DMS153 treated with DMSO at 0.1 percent for 48 hours (cell line): ENCODE measurements around the gene PALM2AKAP2.

Source experiments
- DNase-seq: peaks from one replicate; lab custom pipeline; 2025; ENCODE audit not compliant: unreplicated experiment; lab: John Stamatoyannopoulos, UW

The PALM2AKAP2 gene

GRCh38 chr9:109771796-109772531, 8.0 kb upstream of the PALM2AKAP2 start:
- peak; percentile 7 for DNase-seq

- no peak for DNase-seq
Measured at GRCh38 chr9:109775516-109775915, 4.5 kb upstream of the PALM2AKAP2 start.

GRCh38 chr9:109776391-109776790, 3.6 kb upstream of the PALM2AKAP2 start:
- DNase-seq, result no peak

- no peak for DNase-seq
Measured at GRCh38 chr9:109780453-109781033, 545 bp downstream of the PALM2AKAP2 start.

- DNase-seq, result no peak
Measured at GRCh38 chr9:109781086-109781485, 1.1 kb downstream of the PALM2AKAP2 start.

GRCh38 chr9:109781541-109782197, 1.7 kb downstream of the PALM2AKAP2 start:
- DNase-seq, result no peak

GRCh38 chr9:109787735-109788134, 7.7 kb downstream of the PALM2AKAP2 start:
- no peak for DNase-seq

- no peak for DNase-seq
Measured at GRCh38 chr9:109789556-109789955, 9.6 kb downstream of the PALM2AKAP2 start.

- DNase-seq, result no peak
Measured at GRCh38 chr9:109789971-109790370, 10.0 kb downstream of the PALM2AKAP2 start.

GRCh38 chr9:109791003-109791677, 11.1 kb downstream of the PALM2AKAP2 start:
- no peak for DNase-seq

GRCh38 chr9:109791747-109792146, 11.7 kb downstream of the PALM2AKAP2 start:
- DNase-seq, result no peak

GRCh38 chr9:109792951-109793546, 13.1 kb downstream of the PALM2AKAP2 start:
- DNase-seq, result no peak

- no peak for DNase-seq
Measured at GRCh38 chr9:109793921-109794320, 13.9 kb downstream of the PALM2AKAP2 start.

GRCh38 chr9:109794361-109795012, 14.5 kb downstream of the PALM2AKAP2 start:
- DNase-seq, result no peak

- no peak for DNase-seq
Measured at GRCh38 chr9:109795613-109796012, 15.6 kb downstream of the PALM2AKAP2 start.

GRCh38 chr9:109796078-109796477, 16.1 kb downstream of the PALM2AKAP2 start:
- no peak for DNase-seq

- no peak for DNase-seq
Measured at GRCh38 chr9:109797006-109797405, 17.0 kb downstream of the PALM2AKAP2 start.

- DNase-seq, result no peak
Measured at GRCh38 chr9:109797509-109797908, 17.5 kb downstream of the PALM2AKAP2 start.

- no peak for DNase-seq
Measured at GRCh38 chr9:109799141-109799540, 19.1 kb downstream of the PALM2AKAP2 start.

- no peak for DNase-seq
Measured at GRCh38 chr9:109799792-109800191, 19.8 kb downstream of the PALM2AKAP2 start.

- DNase-seq, result no peak
Measured at GRCh38 chr9:109801484-109801883, 21.5 kb downstream of the PALM2AKAP2 start.
